B cell (primary cell): ENCODE results near the gene CNTD1. TPM values are rescaled to one million over a fixed set of nuclear protein-coding genes. Genes with fewer than 3 reads are reported as not detected.
A peak's percentile ranks its signal among the peaks of the same experiment; 100 is the strongest.

Source experiments
- ATAC-seq: fragments of 200-7000 bp; cut with Tn5 transposase; one replicate; pipeline ENCODE4 v1.10.0; 2021; ENCODE audit warnings: low read depth, mild to moderate bottlenecking, moderate number of reproducible peaks, moderate library complexity
- CTCF ChIA-PET: fragments of 350-600 bp; sonication (Branson Sonifier 250); formaldehyde crosslinking; loops from one replicate; lab custom pipeline; 2021; ENCODE audit warnings: antibody characterized with exemption, inconsistent platforms; lab: Charles Lee
- POLR2A ChIA-PET: fragments of 350-600 bp; sonication (Branson Sonifier 250); formaldehyde crosslinking; loops from one replicate; lab custom pipeline; 2021; ENCODE audit warnings: antibody characterized with exemption; lab: Charles Lee
- DNase-seq: peaks from one replicate; pipeline ENCODE4 v3.0.0; 2013
- H2AFZ ChIP-seq: 2 replicates; pipeline ENCODE4 v1.6.1; 2012; ENCODE audit warnings: mild to moderate bottlenecking, low read depth, low read length; ENCODE audit not compliant: insufficient read depth, poor library complexity, severe bottlenecking
- H3K27ac ChIP-seq, 2 donors: 1 replicate in 1 of 2; 2 replicates in 1 of 2; pipeline ENCODE4 v1.5.1; 2012 to 2013; ENCODE audit warnings: low read length in 2 of 2, mild to moderate bottlenecking in 2 of 2, moderate library complexity in 1 of 2
- H3K27me3 ChIP-seq, 4 experiments: fragments of 200-600 bp in 1 of 4; sonication (generic) in 1 of 4; replicated peaks in 1 of 4; 1 replicate in 2 of 4; 2 replicates in 2 of 4; pipeline versions ENCODE4 v1.6.1 to v1.7.0; 2013 to 2016; ENCODE audit warnings: low read length in 3 of 4, mild to moderate bottlenecking in 2 of 4, mixed read lengths in 1 of 4, moderate library complexity in 1 of 4; ENCODE audit not compliant: insufficient read depth in 4 of 4, control insufficient read depth in 3 of 4; ENCODE audit errors: control extremely low read depth in 1 of 4
- H3K36me3 ChIP-seq, 2 experiments: replicated peaks in 1 of 2; 1 replicate in 1 of 2; 2 replicates in 1 of 2; pipeline versions ENCODE4 v1.6.1 to v1.7.1; 2013; ENCODE audit warnings: low read length in 1 of 2; ENCODE audit not compliant: insufficient read depth in 2 of 2, control insufficient read depth in 1 of 2; ENCODE audit errors: control extremely low read depth in 1 of 2, extremely low read depth in 1 of 2
- H3K4me1 ChIP-seq, 2 donors: fragments of 200-600 bp in 1 of 2; sonication (generic) in 1 of 2; 1 replicate in 1 of 2; 2 replicates in 1 of 2; pipeline versions ENCODE4 v1.5.1 to v1.6.1; 2013 to 2017; ENCODE audit warnings: low read length in 2 of 2; ENCODE audit not compliant: control insufficient read depth in 2 of 2, insufficient read depth in 2 of 2
- H3K4me2 ChIP-seq: replicated peaks from 2 replicates; pipeline ENCODE3; 2012; ENCODE audit warnings: mild to moderate bottlenecking, low read depth, low read length; ENCODE audit not compliant: poor library complexity, severe bottlenecking
- H3K4me3 ChIP-seq, 5 experiments: fragments of 200-600 bp in 1 of 5; sonication (generic) in 1 of 5; 1 replicate in 3 of 5; 2 replicates in 2 of 5; pipeline versions ENCODE4 v1.5.1 to v1.7.0; 2011 to 2016; ENCODE audit warnings: low read length in 4 of 5, mild to moderate bottlenecking in 4 of 5, low read depth in 2 of 5, control low read depth in 1 of 5, moderate library complexity in 1 of 5; ENCODE audit not compliant: insufficient read depth in 1 of 5; ENCODE audit errors: control extremely low read depth in 1 of 5, extremely low read depth in 1 of 5
- H3K79me2 ChIP-seq: fragments of 200-600 bp; sonication (generic); one replicate; pipeline ENCODE4 v1.6.0; 2016; ENCODE audit warnings: low read length; ENCODE audit not compliant: control insufficient read depth, insufficient read depth
- H3K9ac ChIP-seq: fragments of 200-600 bp; sonication (generic); 2 replicates; pipeline ENCODE4 v1.6.1; 2017; ENCODE audit warnings: mild to moderate bottlenecking, low read length, moderate library complexity
- H3K9me3 ChIP-seq, 3 donors: one replicate each; pipeline versions ENCODE4 v1.6.1 to v1.7.1; 2013; ENCODE audit warnings: low read length in 2 of 3; ENCODE audit not compliant: control insufficient read depth in 2 of 3, insufficient read depth in 1 of 3; ENCODE audit errors: control extremely low read depth in 1 of 3
- H4K20me1 ChIP-seq: 2 replicates; pipeline ENCODE4 v1.6.0; 2012; ENCODE audit warnings: mild to moderate bottlenecking, low read length; ENCODE audit not compliant: insufficient read depth, control insufficient read depth, poor library complexity, severe bottlenecking
- H3K27ac Mint-ChIP-seq: one replicate; pipeline ENCODE4 v1.8.0; 2021; ENCODE audit warnings: mixed read lengths
- H3K27me3 Mint-ChIP-seq: one replicate; pipeline ENCODE4 v1.8.0; 2021; ENCODE audit warnings: mixed read lengths
- H3K4me1 Mint-ChIP-seq: one replicate; pipeline ENCODE4 v1.8.0; 2021; ENCODE audit warnings: mixed read lengths
- H3K4me3 Mint-ChIP-seq: one replicate; pipeline ENCODE4 v1.8.0; 2021; ENCODE audit warnings: mixed read lengths
- H3K9me3 Mint-ChIP-seq: one replicate; pipeline ENCODE4 v1.8.0; 2022; ENCODE audit warnings: mixed read lengths; ENCODE audit not compliant: insufficient read depth
- CTCF ChIP-seq: fragments of 200-600 bp; IDR thresholded peaks from one replicate; pipeline ENCODE4 v1.8.0; 2022; ENCODE audit warnings: antibody characterized with exemption, mild to moderate bottlenecking
- EZH2 ChIP-seq: IDR thresholded peaks from 2 replicates; pipeline ENCODE4 v1.6.1; 2012; ENCODE audit warnings: borderline replicate concordance, low read depth, mild to moderate bottlenecking, moderate library complexity, low read length; ENCODE audit not compliant: insufficient read depth, poor library complexity, severe bottlenecking
- WGBS: methylation state at CpG from one replicate; pipeline ENCODE4 v1.1.5; 2013; ENCODE audit warnings: missing lambda C conversion rate; ENCODE audit not compliant: insufficient coverage; 5-methylcytosine and 5-hydroxymethylcytosine counted together
- intact Hi-C: fragments of 100-400 bp; cut with micrococcal nuclease; formaldehyde crosslinking; loops from one replicate; pipeline ENCODE4 v1.10.0; 2022
- polyA plus RNA-seq: library from polyadenylated mRNA; depleted of rRNA; stranded (reverse); fragments of >200 nt; gene quantifications from 2 replicates; pipeline ENCODE4 v1.2.3, GENCODE V29; 2012
- total RNA-seq, 2 donors: library from RNA; stranded (reverse); fragments of 120-200 nt in 1 of 2; gene quantifications; 1 replicate in 1 of 2; 2 replicates in 1 of 2; pipeline versions ENCODE4 v1.2.3 to v1.2.4, GENCODE V29; 2013 to 2022

CNTD1 gene
- total and polyA plus RNA-seq, 2 donors (not counting 1 experiment from before 2014, with no cell fraction given), result not detected

GRCh38 chr17:42773290-42774035 lies 25.2 kb upstream of the CNTD1 start, which contains the start of gene VPS25:
Gene VPS25, plus strand, starts transcription at chr17:42773449. Its CDS starts 27 bp downstream, at chr17:42773476.
- CTCF ChIA-PET, result interaction anchor here (0.6 to 3.1 kb wide), 9 partner anchors 10 to 195 kb away, joined by 3 to 22 read pairs (median 4); partner anchors contain the start of gene PSMC3IP
- Mint-ChIP-seq H3K9me3 (no peaks in the 10 kb centered on the region), H3K4me3 (peak within 1 kb of the TSS; percentile 99), H3K27ac (peak within 1 kb of the TSS; percentile 98), H3K27me3 (no peaks in the 10 kb centered on the region), H3K4me1 (peaks cover 23% of the 10 kb centered on the region)
- DNase-seq (peak; percentile 87), ATAC-seq (peak; percentile 89)
- 7% methylated on average over 33 of the region's 39 CpGs for WGBS
- H3K79me2 ChIP-seq, result peaks cover 4% of the 10 kb centered on the region
- peak within 1 kb of the TSS; percentile 74 for H3K4me2 ChIP-seq
- H4K20me1 ChIP-seq, result no peaks in the 10 kb centered on the region
- no peaks in the 10 kb centered on the region for H3K27me3 ChIP-seq
- H3K27ac ChIP-seq, result peak within 1 kb of the TSS; percentile 81 to 85
- H3K9me3 ChIP-seq, result no peaks in the 10 kb centered on the region
- POLR2A ChIA-PET, result interaction anchor here (0.6 to 2.3 kb wide), 10 partner anchors 12 to 251 kb away, joined by 3 to 9 read pairs (median 3); partner anchors contain the start of genes BECN1, CNTD1, COA3 and RND2
- intact Hi-C loops, result loop anchor here (1.0 kb wide), 4 partner anchors 25 to 225 kb away; partner anchors contain the start of genes BECN1, CNTD1, COA3 and EZH1
- TF ChIP-seq EZH2 (no peak), CTCF (no peak)
- peak within 1 kb of the TSS; percentile 92 for H2AFZ ChIP-seq
- peaks cover 16 to 17% of the 10 kb centered on the region in 2 donors for H3K4me1 ChIP-seq
- H3K36me3 ChIP-seq, result peaks cover 2 to 35% of the 10 kb centered on the region in 2 experiments
- peak within 1 kb of the TSS; percentile 71 to 88 (median 82) for H3K4me3 ChIP-seq
- H3K9ac ChIP-seq, result peak within 1 kb of the TSS; percentile 90
